ENCODE results near the gene MRPL24.

GRCh38 chr1:156721131-156721530, 19.8 kb downstream of the MRPL24 start:
- 0 out of 2 replicates have a peak, but pooled peaks have one; percentile 27 for TF ChIP-seq POLR2AphosphoS5 (IDR thresholded peaks at IDR 0.05; ENCODE audit: low read depth, low read length)
- TF ChIP-seq POLR2A (IDR thresholded peaks at IDR 0.05; ENCODE audit: low read depth, low read length), result no peak
- TF ChIP-seq PAX5 (IDR thresholded peaks at IDR 0.05; ENCODE audit: insufficient read depth, low read length, severe bottlenecking), result no peak
- TF ChIP-seq TAF1 (IDR thresholded peaks at IDR 0.05; ENCODE audit: low read depth, low read length), result no peak
